A172 (cell line): ENCODE results near the gene DIAPH3. TPM values are rescaled to one million over a fixed set of nuclear protein-coding genes. Genes with fewer than 3 reads are reported as not detected.

Experiments used
- DNase-seq: peaks from one replicate; pipeline ENCODE4 v3.0.0-alpha.2; 2015; ENCODE audit warnings: low spot score
- total RNA-seq: library from RNA; depleted of rRNA; stranded (reverse); fragments of >200 nt; shearing (Covaris generic); gene quantifications from 2 replicates; pipeline ENCODE4 v1.2.3, GENCODE V29; 2014

The DIAPH3 gene
- total RNA-seq, 1 experiment from 2014 or later, result 27.1 TPM

- no peak for DNase-seq
Observed at GRCh38 chr13:59721926-59722910, 441.5 kb downstream of the DIAPH3 start.

GRCh38 chr13:59715611-59716010 lies 448.1 kb downstream of the DIAPH3 start:
- no peak for DNase-seq

GRCh38 chr13:59710996-59711701 lies 452.6 kb downstream of the DIAPH3 start:
- DNase-seq, result no peak

- DNase-seq, result no peak
Observed at GRCh38 chr13:59710416-59710815, 453.3 kb downstream of the DIAPH3 start.

DNA sequence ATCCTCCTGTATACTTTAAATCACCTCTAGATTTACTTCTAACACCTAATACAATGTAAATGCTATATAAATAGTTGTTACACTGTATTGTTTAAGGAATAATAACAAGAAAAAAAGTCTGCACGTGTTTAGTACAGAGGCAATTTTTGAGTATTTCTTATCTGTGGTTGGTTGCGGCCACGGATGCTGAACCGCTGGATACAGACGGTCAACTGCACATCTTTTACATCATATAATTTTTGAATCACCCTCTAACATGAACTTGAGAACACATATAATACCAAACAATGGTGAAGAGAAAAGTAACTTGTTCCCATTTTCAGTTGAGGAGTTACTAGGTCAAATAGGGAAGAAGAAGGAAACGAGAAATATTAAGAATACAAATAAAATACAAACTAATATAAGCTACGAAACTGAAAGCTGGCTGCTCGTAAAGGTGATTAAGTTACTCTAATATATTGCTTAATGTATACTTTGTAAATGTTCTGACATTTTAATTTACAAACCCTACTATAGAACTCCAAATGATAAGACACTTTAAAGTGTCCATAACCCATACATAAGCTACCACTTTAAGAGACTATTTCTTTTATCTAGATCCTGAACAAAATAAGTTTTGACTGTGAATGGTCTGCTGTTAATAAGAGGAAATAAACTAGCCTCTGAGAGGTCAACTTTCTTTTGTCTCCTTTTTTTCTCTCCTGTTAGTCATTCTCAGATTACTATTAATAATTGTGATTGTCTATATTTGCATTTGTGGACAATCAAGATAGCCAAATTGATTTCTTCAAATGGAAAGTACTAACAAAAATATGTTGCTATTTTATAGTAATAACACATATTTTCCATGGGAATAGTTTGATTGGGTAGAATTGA lies 457.4 kb downstream of the DIAPH3 start:
- DNase-seq, result no peak

DNA sequence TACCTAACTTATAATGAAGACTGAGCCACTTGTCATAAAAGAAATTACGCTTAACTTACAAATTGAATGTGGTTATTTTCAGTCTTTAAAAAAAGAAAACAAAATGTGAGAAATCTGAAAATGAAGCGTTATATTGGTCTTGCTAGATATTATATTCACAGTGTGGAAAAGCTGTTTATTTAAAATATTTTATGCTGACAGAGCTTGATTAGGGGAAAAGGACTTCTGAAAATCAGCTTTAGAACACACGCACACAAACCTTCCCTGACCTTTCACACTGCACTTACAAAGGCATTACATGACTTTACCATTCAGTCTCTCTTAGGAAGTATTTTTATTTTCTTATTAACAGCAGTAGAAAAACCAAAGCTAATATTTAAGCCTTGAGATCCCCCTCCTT lies 461.5 kb downstream of the DIAPH3 start:
- no peak for DNase-seq

- no peak for DNase-seq
Observed at GRCh38 chr13:59701261-59701660, 462.5 kb downstream of the DIAPH3 start.

DNA sequence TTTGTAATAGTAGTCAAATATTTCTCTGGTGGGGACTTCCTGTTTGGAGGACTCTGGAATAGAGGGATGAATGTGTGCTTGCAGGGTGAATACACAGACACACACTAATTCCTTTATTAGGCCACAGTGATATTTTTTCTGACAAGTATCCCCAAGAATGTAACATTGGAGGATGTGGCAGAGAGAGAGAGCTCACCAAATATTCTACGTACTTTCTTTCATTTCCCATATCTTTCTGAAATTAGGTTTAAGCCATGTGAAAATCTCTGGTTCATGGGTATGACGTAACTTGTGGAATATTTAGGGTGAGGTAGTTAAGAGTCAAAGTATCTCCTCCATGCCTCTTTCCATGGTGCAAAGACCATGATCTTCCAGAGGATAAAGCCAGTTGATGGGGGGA lies 463.4 kb downstream of the DIAPH3 start:
- peak; percentile 2 for DNase-seq

GRCh38 chr13:59696271-59696670 lies 467.5 kb downstream of the DIAPH3 start:
- no peak for DNase-seq

DNA sequence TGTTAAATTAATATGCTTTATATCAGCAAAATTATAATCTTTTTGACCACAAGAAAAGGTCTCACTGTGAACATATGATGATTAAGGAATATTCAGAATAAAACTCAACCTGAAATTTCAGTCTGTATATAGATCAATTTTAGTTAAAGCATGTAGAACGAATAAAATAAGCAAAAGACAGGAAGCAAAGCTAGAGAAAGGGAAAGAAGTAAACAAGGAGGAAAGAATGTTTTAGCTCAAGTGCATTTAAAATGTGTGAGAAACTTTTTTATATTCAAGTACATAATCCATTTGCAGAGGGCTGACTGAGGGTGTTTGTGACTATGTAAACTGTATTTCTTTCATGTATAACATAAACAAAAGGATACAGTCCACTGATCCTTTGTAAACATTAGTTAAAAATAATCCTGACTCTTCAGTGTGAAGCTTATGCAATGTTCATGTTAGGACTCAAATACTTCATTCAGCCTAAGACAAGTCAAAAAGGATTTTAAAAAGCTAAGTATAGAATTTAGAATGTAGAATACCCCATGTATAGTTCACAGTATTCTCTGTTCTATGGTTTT lies 472.1 kb downstream of the DIAPH3 start:
- no peak for DNase-seq

- DNase-seq, result no peak
Observed at GRCh38 chr13:59690857-59691500, 472.7 kb downstream of the DIAPH3 start.

- no peak for DNase-seq
Observed at GRCh38 chr13:59689057-59689456, 474.7 kb downstream of the DIAPH3 start.

- DNase-seq, result no peak
Observed at GRCh38 chr13:59686798-59687394, 476.8 kb downstream of the DIAPH3 start.

GRCh38 chr13:59684105-59684504 lies 479.6 kb downstream of the DIAPH3 start:
- no peak for DNase-seq

GRCh38 chr13:59681636-59682311 lies 482.0 kb downstream of the DIAPH3 start:
- DNase-seq, result no peak

DNA sequence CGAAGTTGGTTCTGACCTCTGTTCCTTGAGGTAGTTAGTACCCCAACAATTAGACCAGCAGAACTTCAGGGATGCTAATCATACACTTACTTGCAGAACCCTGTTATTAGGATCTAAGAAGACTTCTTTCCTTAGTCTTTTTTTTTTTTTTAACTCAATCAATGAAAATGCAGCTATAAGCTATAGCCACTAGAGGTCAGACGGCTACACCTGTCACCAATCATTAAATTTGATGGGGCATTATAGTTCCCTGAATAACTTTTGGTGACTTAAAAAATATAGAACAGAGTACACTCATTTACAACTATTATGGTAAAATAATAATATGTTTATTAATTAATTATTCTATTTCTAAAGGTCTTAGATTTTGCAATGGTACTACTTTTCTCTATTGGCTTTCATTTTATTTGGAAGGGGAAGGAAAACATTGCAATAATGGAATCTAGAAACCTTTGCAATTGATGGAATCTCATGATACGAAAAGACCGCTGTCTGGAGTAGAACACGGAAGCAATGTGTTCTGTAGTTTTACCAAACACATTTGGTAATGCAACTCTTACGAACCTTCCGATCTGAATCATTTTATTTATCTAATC lies 483.2 kb downstream of the DIAPH3 start:
- DNase-seq, result peak; percentile 8

DNA sequence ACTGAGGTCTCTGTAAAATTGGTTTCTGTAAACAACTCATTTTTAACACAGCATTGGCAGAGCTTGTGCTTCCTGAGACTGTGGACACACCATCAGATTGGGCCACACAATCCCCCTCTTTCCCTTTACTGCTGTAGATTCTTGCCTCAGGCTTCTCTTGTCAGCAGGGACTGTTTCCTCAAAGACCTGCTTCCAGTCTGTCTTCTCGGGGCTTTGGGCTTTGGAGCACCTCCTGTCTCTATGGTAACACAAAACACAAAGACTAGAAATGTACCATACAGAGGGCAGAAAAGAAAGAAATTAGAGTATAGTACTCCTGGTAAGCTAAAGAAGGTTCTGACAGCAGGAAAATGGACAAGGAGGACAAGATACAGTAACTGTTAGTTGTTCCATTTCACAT lies 484.5 kb downstream of the DIAPH3 start:
- no peak for DNase-seq

GRCh38 chr13:59677966-59678814 lies 485.5 kb downstream of the DIAPH3 start:
- peak; percentile 46 for DNase-seq

DNA sequence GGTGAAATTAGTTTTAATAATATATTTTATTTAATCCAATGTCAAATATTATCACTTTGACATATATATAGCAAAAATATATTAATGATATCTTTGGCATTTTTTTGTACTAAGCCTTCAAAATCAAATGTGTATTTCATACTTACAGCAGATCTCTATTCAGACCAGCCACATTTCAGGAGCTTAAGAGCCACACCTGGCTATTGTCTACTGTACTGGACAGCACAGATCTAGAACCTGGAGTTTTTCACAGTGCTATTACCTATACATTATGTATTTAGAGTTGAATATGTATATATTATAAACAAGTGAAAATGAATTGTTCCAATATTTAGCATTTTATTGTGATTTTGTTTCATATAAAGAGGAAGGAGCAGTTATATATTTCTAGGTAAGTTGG lies 486.3 kb downstream of the DIAPH3 start:
- no peak for DNase-seq
